GM18505 (cell line): Measurements from ENCODE around the gene TDP2.
A peak's percentile ranks its signal among the peaks of the same experiment; 100 is the strongest.
"Not testable (repeated sequence)": the region's sequence is repeated elsewhere in the genome, so short reads cannot be mapped to it uniquely, and the experiment has no call there.

Source experiments
- ATAC-seq: cut with Tn5 transposase; IDR thresholded peaks from one replicate; pipeline ENCODE4 v1.9.1; 2021; ENCODE audit not compliant: unreplicated experiment
- POLR2A ChIP-seq: IDR thresholded peaks from 4 replicates; pipeline ENCODE4 v1.6.1; 2011; ENCODE audit warnings: borderline replicate concordance; ENCODE audit not compliant: insufficient read depth, insufficient read length; ENCODE audit errors: extremely low read depth

Gene TDP2

GRCh38 chr6:24668997-24669361 is 2.3 kb upstream of the TDP2 start:
- ATAC-seq: no peak
- no peak for TF ChIP-seq POLR2A

GRCh38 chr6:24668066-24668996 is 1.6 kb upstream of the TDP2 start:
- ATAC-seq: not testable (repeated sequence)

- ATAC-seq: peak; percentile 1
Observed at GRCh38 chr6:24667378-24667803, 692 bp upstream of the TDP2 start.

GRCh38 chr6:24666097-24666640 is 530 bp downstream of the TDP2 start:
- TF ChIP-seq POLR2A: no peak
- peak; percentile 33 for ATAC-seq

More at GRCh38 chr6:24667378-24667803, 692 bp upstream of the TDP2 start:
- TF ChIP-seq POLR2A: no peak

- TF ChIP-seq POLR2A: no peak
- ATAC-seq: no peak
Observed at GRCh38 chr6:24664046-24664987, 2.4 kb downstream of the TDP2 start.

- TF ChIP-seq POLR2A: no peak
- ATAC-seq: no peak
Observed at GRCh38 chr6:24663189-24663588, 3.5 kb downstream of the TDP2 start.

- no peak for TF ChIP-seq POLR2A
- ATAC-seq: no peak
Observed at GRCh38 chr6:24662236-24662635, 4.5 kb downstream of the TDP2 start.

GRCh38 chr6:24661759-24662158 is 4.9 kb downstream of the TDP2 start:
- not testable (repeated sequence) for ATAC-seq

GRCh38 chr6:24660105-24660504 is 6.6 kb downstream of the TDP2 start:
- no peak for TF ChIP-seq POLR2A
- no peak for ATAC-seq

GRCh38 chr6:24659561-24659960 is 7.1 kb downstream of the TDP2 start:
- no peak for ATAC-seq
- TF ChIP-seq POLR2A: no peak

GRCh38 chr6:24658573-24659560 is 7.8 kb downstream of the TDP2 start:
- no peak for TF ChIP-seq POLR2A
- no peak for ATAC-seq

- no peak for ATAC-seq
- no peak for TF ChIP-seq POLR2A
Observed at GRCh38 chr6:24655215-24655614, 11.5 kb downstream of the TDP2 start.
